HG02623 (cell line): ENCODE results near the gene CTBP1.
"Not testable (repeated sequence)": the region's sequence is repeated elsewhere in the genome, so short reads cannot be mapped to it uniquely, and the experiment has no call there.

Experiments
- ATAC-seq: cut with Tn5 transposase; IDR thresholded peaks from one replicate; pipeline ENCODE4 v1.9.1; 2021; ENCODE audit warnings: moderate library complexity; ENCODE audit not compliant: unreplicated experiment

CTBP1 gene

GRCh38 chr4:1239141-1239949 lies 9.6 kb downstream of the CTBP1 start:
- no peak for ATAC-seq

DNA sequence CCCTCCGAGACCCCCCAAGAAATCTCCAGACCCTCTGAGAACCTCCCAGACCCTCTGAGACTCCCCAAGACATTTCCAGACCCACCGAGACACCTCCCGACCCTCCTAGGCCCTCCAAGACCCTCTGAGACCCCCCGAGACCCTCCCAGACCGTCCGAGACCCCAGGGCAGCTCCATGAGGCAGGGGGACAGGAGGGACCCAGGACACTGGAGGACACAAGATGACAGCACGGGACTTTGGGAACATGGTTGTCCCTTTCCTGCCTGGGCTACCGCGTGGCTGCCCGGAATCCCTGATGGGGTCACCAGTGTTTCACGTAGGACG lies 10.3 kb downstream of the CTBP1 start:
- no peak for ATAC-seq

DNA sequence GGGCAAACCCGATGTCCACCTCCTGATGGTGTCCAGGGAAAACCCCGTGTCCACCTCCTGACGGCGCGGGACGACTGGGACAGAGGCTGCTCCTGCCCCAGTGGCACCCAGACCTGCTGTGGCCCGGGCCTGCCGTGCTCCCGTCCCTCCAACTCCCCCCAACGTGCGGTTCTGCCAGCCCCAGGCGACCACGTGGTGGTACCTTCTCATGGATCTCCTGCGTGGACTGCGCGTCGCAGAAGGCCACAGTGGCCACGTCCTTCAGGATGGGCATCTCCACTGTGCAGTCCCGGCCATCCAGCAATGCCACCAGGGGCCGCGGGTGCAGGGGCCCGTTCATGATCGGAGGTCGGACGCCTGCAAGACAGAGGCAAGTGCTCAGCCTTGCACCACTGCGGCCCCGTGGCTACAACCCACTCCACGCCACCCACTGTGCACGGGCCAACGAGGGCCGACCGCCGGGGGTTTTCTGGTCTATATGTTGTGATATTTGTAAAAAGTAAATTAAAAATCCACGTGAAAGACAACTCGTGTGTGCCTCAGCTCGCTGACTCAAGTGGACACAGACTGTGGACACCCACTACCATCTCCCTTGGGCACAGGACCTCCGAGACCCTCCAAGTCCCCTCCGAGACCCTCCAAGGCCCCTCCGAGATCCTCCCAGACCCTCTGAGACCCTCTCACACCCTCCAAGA lies 10.8 kb downstream of the CTBP1 start:
- no peak for ATAC-seq

DNA sequence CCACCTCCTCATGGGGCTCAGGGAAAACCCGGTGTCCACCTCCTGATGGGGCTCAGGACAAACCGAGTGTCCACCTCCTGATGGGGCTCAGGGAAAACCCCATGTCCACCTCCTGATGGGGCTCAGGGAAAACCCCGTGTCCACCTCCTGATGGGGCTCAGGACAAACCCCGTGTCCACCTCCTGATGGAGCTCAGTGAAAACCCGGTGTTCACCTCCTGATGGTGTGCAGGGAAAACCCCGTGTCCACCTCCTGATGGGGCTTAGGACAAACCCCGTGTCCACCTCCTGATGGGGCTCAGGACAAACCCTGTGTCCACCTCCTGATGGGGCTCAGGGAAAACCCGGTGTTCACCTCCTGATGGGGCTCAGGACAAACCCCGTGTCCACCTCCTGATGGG lies 11.7 kb downstream of the CTBP1 start:
- ATAC-seq: not testable (repeated sequence)

DNA sequence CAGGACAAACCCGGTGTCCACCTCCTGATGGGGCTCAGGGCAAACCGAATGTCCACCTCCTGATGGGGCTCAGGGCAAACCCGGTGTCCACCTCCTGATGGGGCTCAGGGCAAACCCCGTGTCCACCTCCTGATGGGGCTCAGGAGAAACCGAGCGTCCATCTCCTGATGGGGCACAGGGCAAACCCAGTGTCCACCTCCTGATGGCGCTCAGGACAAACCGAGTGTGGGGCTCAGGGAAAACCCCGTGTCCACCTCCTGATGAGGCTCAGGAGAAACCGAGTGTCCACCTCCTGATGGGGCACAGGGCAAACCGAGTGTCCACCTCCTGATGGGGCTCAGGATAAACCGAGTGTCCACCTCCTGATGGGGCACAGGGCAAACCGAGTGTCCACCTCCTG lies 12.1 kb downstream of the CTBP1 start:
- ATAC-seq: not testable (repeated sequence)

GRCh38 chr4:1236103-1236641 lies 12.8 kb downstream of the CTBP1 start:
- ATAC-seq: no peak

- no peak for ATAC-seq
Observed at GRCh38 chr4:1235381-1236102, 13.4 kb downstream of the CTBP1 start.

DNA sequence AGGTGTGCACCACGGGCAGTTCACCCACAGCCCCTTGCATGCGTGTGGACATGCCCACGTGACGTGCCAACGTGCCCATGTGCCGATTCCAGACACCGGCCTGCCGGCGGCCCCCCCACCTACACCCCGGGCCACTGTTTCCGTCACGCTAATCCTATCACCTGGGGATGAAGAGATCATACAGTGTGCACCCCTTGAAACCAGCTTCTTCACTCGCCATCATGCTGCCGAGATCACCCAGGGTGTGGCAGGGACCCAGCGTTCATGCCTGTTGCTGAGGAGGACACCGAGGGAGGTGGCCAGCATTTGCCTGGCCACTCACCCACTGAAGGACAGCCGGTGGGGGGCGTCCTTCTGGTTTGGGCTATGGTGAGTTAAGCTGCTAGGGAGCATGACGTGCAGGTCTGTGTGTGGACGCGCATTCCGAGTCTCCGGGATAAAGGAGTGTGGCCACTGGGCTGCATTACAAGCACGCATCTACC lies 14.1 kb downstream of the CTBP1 start:
- no peak for ATAC-seq

- no peak for ATAC-seq
Observed at GRCh38 chr4:1234309-1234695, 14.6 kb downstream of the CTBP1 start.

DNA sequence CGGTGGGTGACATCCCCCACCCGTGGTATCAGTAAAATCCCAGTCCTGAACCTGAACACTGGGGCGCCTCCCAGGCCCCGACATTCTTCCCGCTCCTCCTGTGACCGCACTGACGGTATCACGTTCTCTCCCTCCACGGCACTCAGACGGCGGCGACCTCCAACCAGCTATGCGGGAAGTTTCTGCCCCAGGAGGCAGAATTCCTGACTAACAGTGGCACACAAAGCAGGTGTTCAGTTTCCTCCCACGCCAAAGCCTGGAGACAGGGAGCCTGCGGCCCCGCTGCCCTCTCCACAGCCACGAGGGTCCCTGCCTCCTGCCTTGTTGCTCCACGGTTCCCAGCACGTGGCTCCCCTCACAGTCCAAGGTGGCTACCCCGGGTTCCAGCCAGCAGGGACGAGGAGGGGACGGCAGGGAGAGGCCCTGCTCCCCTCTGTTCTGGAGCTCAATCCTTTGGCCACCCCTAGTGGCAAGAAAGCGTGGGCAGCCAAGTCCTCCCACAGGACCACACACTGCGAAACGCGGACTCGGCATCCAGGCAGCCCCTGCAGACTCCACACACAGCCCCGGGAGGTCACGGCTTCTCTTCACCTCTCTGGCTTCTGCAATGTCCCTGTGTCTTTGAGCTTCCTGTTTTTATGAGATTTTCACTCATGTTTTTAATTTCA lies 15.2 kb downstream of the CTBP1 start:
- no peak for ATAC-seq

GRCh38 chr4:1232661-1233621 lies 16.0 kb downstream of the CTBP1 start:
- ATAC-seq: no peak

DNA sequence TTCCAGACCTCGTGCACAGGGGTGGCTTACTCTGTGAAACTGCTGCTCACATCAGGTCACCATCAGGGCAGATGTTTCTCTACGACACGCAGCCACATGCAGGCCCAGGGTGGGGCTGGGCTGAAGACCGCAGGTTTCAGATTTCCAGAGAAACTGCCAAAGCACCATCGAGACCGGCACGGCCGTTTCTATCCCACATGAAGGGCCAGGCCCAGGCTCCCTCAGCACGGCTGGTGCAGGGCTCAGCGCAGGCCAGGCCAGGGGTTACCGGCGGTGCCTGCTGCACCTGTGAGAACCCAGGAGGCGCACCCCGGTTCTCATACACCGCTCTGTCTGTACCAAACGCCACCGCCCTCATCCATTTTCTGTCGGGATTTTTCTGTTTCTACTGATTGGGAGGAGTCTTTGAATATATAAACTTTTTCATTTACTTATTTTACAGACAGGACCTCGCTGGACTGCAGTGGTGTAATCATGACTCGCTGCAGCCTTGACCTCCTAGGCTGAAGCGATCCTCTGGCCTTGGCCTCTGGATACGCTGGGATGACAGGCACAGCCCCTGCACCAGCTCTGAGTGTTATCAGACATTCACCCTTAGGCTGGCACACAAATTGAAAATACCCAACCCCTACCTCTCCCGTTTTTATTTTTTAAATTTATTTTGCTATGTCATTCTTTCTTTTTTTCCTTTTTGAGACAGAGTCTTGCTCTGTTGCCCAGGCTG lies 17.1 kb downstream of the CTBP1 start:
- no peak for ATAC-seq

DNA sequence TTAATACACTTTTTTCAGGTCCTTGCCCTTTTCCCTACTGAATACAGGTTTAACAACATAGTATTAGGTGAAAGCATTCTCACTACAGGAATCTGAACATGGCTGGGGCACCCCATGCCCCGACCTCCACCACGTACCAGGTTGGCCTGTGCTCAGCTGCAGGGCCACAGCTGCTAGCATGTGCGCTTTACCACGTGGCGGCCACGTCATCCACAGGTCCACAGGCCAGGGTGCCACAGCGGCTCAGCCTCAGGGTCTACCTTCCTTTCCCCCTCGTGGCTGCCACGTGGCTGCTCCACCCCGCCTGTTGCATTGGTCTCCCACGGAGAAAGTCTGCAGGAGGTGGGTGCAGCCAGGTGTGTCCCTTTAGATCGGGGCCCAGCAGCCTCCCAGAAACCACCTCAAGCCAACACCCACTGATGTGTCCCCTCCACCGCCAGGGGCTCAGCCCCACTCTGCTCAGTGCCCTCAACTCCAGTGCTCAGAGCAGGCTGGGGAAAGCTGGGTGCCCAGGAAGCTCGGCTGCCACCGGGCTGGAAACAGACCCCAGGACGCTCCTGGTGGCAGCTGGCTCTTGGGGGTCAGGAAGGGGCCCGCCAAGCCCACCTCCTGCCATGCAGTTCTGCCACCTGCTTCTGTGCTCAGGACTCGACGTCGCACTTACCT lies 17.8 kb downstream of the CTBP1 start:
- ATAC-seq: no peak

DNA sequence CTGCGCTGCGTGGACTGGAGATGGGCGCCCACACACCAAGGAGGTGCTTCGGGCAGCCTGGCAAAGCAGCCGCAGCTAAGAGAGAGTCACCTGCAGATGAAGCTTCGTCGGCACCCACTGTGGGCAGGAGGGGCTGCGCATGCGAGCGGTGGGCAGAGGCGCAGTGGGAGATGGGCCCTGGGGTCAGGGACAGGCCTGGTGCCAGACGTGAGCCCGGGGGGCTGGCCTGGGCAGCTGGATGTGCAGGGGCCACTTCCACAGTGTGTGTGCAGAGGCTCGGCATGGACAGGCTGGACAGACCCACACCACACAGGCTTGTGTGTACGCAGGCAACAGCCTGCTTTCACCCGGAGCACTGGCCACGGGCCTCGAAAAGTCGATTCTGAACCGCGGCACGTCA lies 18.6 kb downstream of the CTBP1 start:
- ATAC-seq: no peak

DNA sequence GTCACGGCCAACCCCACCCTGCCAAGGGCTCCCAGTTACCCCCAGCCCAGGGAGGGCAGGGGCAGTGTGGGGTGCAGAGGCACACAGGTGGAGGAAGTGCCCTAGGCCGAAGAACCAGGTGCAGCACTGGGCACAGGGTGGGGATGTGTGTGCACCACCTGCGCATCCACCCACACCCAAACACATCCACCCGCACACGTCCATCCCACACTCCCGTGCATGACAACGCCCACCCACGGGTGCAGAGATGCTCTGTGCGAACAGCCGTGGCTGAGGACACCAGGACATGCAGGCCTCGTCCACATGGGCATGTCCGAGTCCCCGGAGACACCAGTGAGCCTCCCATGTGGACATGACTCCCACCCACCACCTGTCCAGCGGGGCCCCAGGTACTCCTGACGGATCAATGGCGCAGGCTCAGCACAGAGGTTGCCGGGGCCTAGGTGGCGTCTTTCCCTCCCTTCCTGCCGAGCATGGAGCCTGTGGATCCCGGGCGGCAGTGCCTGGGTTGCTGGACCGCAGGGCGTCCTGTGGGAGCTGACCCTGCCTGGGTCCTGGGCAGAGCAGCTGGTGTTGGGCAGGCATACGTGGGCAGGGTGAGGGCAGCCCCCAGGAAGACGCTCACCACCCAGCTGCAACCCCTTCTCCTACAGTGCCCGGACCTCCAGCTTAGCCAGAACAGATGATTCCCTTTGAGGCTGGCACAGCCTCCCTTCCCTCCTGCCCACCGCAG lies 19.6 kb downstream of the CTBP1 start:
- no peak for ATAC-seq

DNA sequence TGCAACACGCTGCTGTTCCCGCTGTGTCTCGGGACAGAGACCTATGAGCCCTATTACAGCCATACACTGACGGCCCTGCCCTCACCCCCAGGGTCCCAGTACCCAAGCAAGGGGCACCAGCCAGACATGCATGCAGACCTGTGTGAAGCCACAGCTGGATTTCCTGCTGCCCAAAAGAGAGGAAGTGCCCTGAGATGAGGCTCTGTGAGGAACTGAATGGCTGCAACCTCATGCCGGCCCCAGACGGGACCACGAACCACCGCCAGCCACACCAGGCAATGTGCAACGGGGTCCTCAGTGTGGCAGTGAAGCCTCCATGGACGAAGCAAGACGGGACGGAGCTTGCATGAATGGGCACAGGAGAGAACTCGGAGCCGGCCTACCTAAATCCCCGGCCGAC lies 21.1 kb downstream of the CTBP1 start:
- no peak for ATAC-seq

- no peak for ATAC-seq
Observed at GRCh38 chr4:1226598-1226997, 22.3 kb downstream of the CTBP1 start.

DNA sequence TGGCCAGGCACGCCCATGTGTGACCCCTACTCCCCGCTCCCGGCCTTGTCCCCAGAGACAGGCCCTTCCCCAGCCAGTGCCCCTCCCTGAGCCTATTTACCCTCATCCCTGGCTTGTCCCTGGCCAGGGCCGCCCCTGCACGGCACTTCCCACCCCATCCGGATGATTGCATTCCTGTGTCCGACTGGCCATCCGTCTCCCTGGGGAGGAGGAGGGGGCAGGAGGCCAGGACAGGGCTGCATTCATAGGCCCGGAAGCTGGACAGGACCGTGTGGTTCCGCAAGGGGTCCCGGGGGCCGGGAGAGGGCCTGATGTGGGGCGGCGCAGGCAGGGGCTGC lies 22.8 kb downstream of the CTBP1 start:
- no peak for ATAC-seq
